Caco-2 (cell line): ENCODE data around the gene SGPP1. TPM values are rescaled to one million over a fixed set of nuclear protein-coding genes. Genes with fewer than 3 reads are reported as not detected.
"Not testable (repeated sequence)": the region's sequence is repeated elsewhere in the genome, so short reads cannot be mapped to it uniquely, and the experiment has no call there.

Source experiments
- BruUV-seq: library from RNA; stranded (reverse); fragments of 400-500 nt; replicated peaks from 2 replicates; lab custom pipeline; 2021; lab: Mats Ljungman, UMichigan
- CTCF ChIA-PET: fragments of 300-600 bp; sonication (Branson Sonifier 250); formaldehyde crosslinking; loops from one replicate; lab custom pipeline; 2022; ENCODE audit warnings: antibody characterized with exemption; lab: Charles Lee
- POLR2A ChIA-PET: fragments of 300-600 bp; sonication (Branson Sonifier 250); formaldehyde crosslinking; loops from one replicate; lab custom pipeline; 2022; ENCODE audit warnings: antibody characterized with exemption; lab: Charles Lee
- DNase-seq, 2 experiments: peaks; one replicate each; pipeline versions ENCODE4 v3.0.0 to v3.0.0-alpha.2; 2020 to 2022
- H3K27me3 ChIP-seq: replicated peaks from 2 replicates; pipeline ENCODE4 v1.6.0; 2011; ENCODE audit warnings: low read length; ENCODE audit not compliant: control insufficient read depth, insufficient read depth
- H3K36me3 ChIP-seq: 2 replicates; pipeline ENCODE4 v1.5.1; 2011; ENCODE audit warnings: low read length; ENCODE audit not compliant: control insufficient read depth, insufficient read depth
- H3K4me1 ChIP-seq: fragments of 250-450 bp; sonication (Bioruptor Pico); 2 replicates; pipeline ENCODE4 v1.5.1; 2020; ENCODE audit warnings: mild to moderate bottlenecking
- H3K4me3 ChIP-seq: 2 replicates; pipeline ENCODE4 v1.5.1; 2011; ENCODE audit warnings: low read depth, mild to moderate bottlenecking, control low read depth, low read length
- H3K9me3 ChIP-seq: fragments of 250-450 bp; sonication (Bioruptor Pico); 2 replicates; pipeline ENCODE4 v1.5.1; 2020; ENCODE audit warnings: mild to moderate bottlenecking, moderate library complexity
- H3K27ac Mint-ChIP-seq: one replicate; pipeline ENCODE4 v1.8.0; 2022; ENCODE audit warnings: mixed read lengths; ENCODE audit not compliant: unreplicated experiment
- H3K27me3 Mint-ChIP-seq: one replicate; pipeline ENCODE4 v1.8.0; 2022; ENCODE audit warnings: mixed read lengths; ENCODE audit not compliant: insufficient read depth, unreplicated experiment
- H3K36me3 Mint-ChIP-seq: one replicate; pipeline ENCODE4 v1.8.0; 2022; ENCODE audit warnings: mild to moderate bottlenecking, mixed read lengths; ENCODE audit not compliant: insufficient read depth, unreplicated experiment
- H3K4me1 Mint-ChIP-seq: one replicate; pipeline ENCODE4 v1.8.0; 2022; ENCODE audit warnings: low read depth, mixed read lengths; ENCODE audit not compliant: unreplicated experiment
- H3K4me3 Mint-ChIP-seq: one replicate; pipeline ENCODE4 v1.8.0; 2022; ENCODE audit warnings: mild to moderate bottlenecking, moderate library complexity, mixed read lengths; ENCODE audit not compliant: unreplicated experiment
- H3K9me3 Mint-ChIP-seq: one replicate; pipeline ENCODE4 v1.8.0; 2022; ENCODE audit warnings: mixed read lengths; ENCODE audit not compliant: unreplicated experiment
- CTCF ChIP-seq, 2 experiments: fragments of 200-600 bp in 1 of 2; IDR thresholded peaks; 1 replicate in 1 of 2; 2 replicates in 1 of 2; pipeline versions ENCODE4 v1.5.1 to v1.8.0; 2011 to 2022; ENCODE audit warnings: antibody characterized with exemption in 1 of 2, control low read depth in 1 of 2, inconsistent platforms in 1 of 2, low read depth in 1 of 2, low read length in 1 of 2, mild to moderate bottlenecking in 1 of 2, moderate library complexity in 1 of 2; ENCODE audit not compliant: insufficient read depth in 1 of 2, severe bottlenecking in 1 of 2, unreplicated experiment in 1 of 2
- intact Hi-C: fragments of 100-400 bp; cut with micrococcal nuclease; formaldehyde crosslinking; loops from one replicate; pipeline ENCODE4 v1.10.0; 2022; ENCODE audit not compliant: unreplicated experiment
- total RNA-seq: library from RNA; stranded (reverse); gene quantifications from 2 replicates; pipeline ENCODE4 v1.2.3, GENCODE V29; 2022

Gene SGPP1
- total RNA-seq, 1 experiment from 2014 or later, result 16.9 TPM

- ChIA-PET POLR2A (no interaction called here), CTCF (no interaction called here)
- Mint-ChIP-seq H3K27ac (no peak overlapping the region), H3K4me3 (no peak overlapping the region), H3K27me3 (no peaks in the 10 kb centered on the region), H3K9me3 (peaks cover 5% of the 10 kb centered on the region), H3K4me1 (no peaks in the 10 kb centered on the region), H3K36me3 (peaks cover 3% of the 10 kb centered on the region)
- TF ChIP-seq CTCF (IDR thresholded peaks at IDR 0.05; ENCODE audit: insufficient read depth in 1 of 2, low read depth in 1 of 2, low read length in 1 of 2, severe bottlenecking in 1 of 2, unreplicated experiment in 1 of 2), result no peak
- Histone ChIP-seq H3K4me1 (no peaks in the 10 kb centered on the region), H3K4me3 (no peak overlapping the region), H3K27me3 (no peaks in the 10 kb centered on the region), H3K9me3 (no peaks in the 10 kb centered on the region), H3K36me3 (no peaks in the 10 kb centered on the region)
- DNase-seq, result no peak
- intact Hi-C loops, result no loop called here
- no TSS peak for BruUV-seq
Measured at GRCh38 chr14:63707216-63707615, 20.6 kb downstream of the SGPP1 start.

GRCh38 chr14:63705561-63706070 lies 22.2 kb downstream of the SGPP1 start:
- no TSS peak for BruUV-seq
- intact Hi-C loops, result no loop called here
- Mint-ChIP-seq H3K27me3 (no peaks in the 10 kb centered on the region), H3K4me1 (peaks cover 7% of the 10 kb centered on the region), H3K9me3 (no peaks in the 10 kb centered on the region), H3K4me3 (no peak overlapping the region), H3K27ac (no peak overlapping the region), H3K36me3 (no peaks in the 10 kb centered on the region)
- no peak for TF ChIP-seq CTCF (IDR thresholded peaks at IDR 0.05; ENCODE audit: insufficient read depth in 1 of 2, low read depth in 1 of 2, low read length in 1 of 2, severe bottlenecking in 1 of 2, unreplicated experiment in 1 of 2)
- ChIA-PET CTCF (no interaction called here), POLR2A (no interaction called here)
- no peaks in the 10 kb centered on the region for H3K4me1 ChIP-seq
- H3K27me3 ChIP-seq, result no peaks in the 10 kb centered on the region
- DNase-seq, result no peak
- H3K4me3 ChIP-seq, result no peak overlapping the region
- no peaks in the 10 kb centered on the region for H3K36me3 ChIP-seq
- H3K9me3 ChIP-seq, result no peaks in the 10 kb centered on the region

GRCh38 chr14:63702530-63702929 lies 25.3 kb downstream of the SGPP1 start:
- BruUV-seq, H3K4me1 Mint-ChIP-seq, intact Hi-C loops, H3K9me3 Mint-ChIP-seq, H3K27me3 Mint-ChIP-seq, H3K4me3 ChIP-seq, POLR2A ChIA-PET, H3K27ac Mint-ChIP-seq, H3K4me3 Mint-ChIP-seq, DNase-seq, H3K36me3 ChIP-seq, H3K36me3 Mint-ChIP-seq, H3K27me3 ChIP-seq, CTCF ChIA-PET, H3K4me1 ChIP-seq, H3K9me3 ChIP-seq: not testable (repeated sequence)
